ENCODE results near the gene PTPN11.

- TF ChIP-seq, protein P1, sequence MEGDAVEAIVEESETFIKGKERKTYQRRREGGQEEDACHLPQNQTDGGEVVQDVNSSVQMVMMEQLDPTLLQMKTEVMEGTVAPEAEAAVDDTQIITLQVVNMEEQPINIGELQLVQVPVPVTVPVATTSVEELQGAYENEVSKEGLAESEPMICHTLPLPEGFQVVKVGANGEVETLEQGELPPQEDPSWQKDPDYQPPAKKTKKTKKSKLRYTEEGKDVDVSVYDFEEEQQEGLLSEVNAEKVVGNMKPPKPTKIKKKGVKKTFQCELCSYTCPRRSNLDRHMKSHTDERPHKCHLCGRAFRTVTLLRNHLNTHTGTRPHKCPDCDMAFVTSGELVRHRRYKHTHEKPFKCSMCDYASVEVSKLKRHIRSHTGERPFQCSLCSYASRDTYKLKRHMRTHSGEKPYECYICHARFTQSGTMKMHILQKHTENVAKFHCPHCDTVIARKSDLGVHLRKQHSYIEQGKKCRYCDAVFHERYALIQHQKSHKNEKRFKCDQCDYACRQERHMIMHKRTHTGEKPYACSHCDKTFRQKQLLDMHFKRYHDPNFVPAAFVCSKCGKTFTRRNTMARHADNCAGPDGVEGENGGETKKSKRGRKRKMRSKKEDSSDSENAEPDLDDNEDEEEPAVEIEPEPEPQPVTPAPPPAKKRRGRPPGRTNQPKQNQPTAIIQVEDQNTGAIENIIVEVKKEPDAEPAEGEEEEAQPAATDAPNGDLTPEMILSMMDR (IDR thresholded peaks at IDR 0.05) = no peak
- no peak for TF ChIP-seq POLR2A (IDR thresholded peaks at IDR 0.05)
- TF ChIP-seq EP300 (IDR thresholded peaks at IDR 0.05) = no peak
Observed at GRCh38 chr12:112543751-112544150, 125.0 kb downstream of the PTPN11 start.

Measured in gastroesophageal sphincter (tissue), 3 donors.